ENCODE results near the gene MTARC1.

The MTARC1 gene

DNA sequence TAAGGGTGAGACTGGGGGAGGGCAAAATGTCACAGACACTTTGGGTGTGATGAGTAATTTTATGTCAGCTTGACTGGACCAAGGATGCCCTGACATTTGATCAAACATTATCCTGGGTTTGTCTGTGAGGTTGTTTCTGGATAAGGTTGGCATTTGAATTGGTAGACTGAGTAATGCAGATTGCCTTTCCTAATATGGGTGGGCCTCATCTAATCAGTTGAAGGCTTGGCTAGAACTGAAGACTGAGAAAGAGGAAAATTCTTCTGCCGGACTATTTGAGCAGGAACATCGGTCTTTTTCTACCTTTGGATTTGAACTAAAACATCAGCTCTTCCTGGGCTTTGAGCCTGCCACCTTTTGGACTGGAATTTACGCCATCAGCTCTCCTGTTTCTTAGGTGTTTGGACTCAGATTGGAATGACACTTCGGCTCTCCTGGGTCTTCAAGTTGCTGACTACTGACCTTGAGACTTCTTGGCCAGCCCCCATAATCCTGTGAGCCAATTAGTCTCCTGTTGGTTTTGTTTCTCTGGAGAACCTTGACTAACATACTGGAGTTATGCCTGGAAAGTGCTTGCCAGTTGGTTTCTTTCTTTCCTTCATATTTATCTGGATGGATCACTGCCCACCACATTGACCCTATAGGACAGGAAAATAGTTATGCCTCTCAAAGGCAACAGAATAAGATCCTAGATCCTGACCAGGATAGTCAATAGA lies 47.6 kb downstream of the MTARC1 start:
- DNase-seq = no peak

Data from NCI-H1105 (cell line).